Neural cell (in vitro differentiated cells): ENCODE results near the gene ARF5. TPM values are rescaled to one million over a fixed set of nuclear protein-coding genes. Genes with fewer than 3 reads are reported as not detected.

Source experiments
- H2AFZ ChIP-seq: fragments of 200-600, 300-800 bp; sonication (generic), shearing (Covaris generic); 2 replicates; pipeline ENCODE4 v1.6.0; 2014; ENCODE audit warnings: low read depth, mild to moderate bottlenecking, antibody characterized with exemption, low read length, moderate library complexity
- H3F3A ChIP-seq: fragments of 200-600 bp; shearing (Covaris generic); 2 replicates; pipeline ENCODE4 v1.6.1; 2016; ENCODE audit warnings: mild to moderate bottlenecking, moderate library complexity, mixed read lengths, antibody characterized with exemption, low read length; ENCODE audit not compliant: insufficient read depth, poor library complexity, severe bottlenecking
- H3K27ac ChIP-seq: fragments of 200-600, 300-800 bp; sonication (generic), shearing (Covaris generic); 2 replicates; pipeline ENCODE4 v1.5.1; 2014; ENCODE audit warnings: mild to moderate bottlenecking, low read length, moderate library complexity
- H3K27me3 ChIP-seq: fragments of 300-800, 200-600 bp; sonication (generic), shearing (Covaris generic); 2 replicates; pipeline ENCODE4 v1.6.0; 2014; ENCODE audit warnings: mild to moderate bottlenecking, low read depth, low read length, moderate library complexity; ENCODE audit not compliant: insufficient read depth
- H3K36me3 ChIP-seq: fragments of 300-800, 200-600 bp; sonication (generic), shearing (Covaris generic); 2 replicates; pipeline ENCODE4 v1.5.1; 2014; ENCODE audit warnings: mild to moderate bottlenecking, antibody characterized with exemption, low read length, moderate library complexity; ENCODE audit not compliant: insufficient read depth
- H3K4me2 ChIP-seq: fragments of 300-800, 200-600 bp; sonication (generic), shearing (Covaris generic); 2 replicates; pipeline ENCODE4 v1.6.0; 2014; ENCODE audit warnings: mild to moderate bottlenecking, low read length
- H3K4me3 ChIP-seq: fragments of 300-800, 200-600 bp; sonication (generic), shearing (Covaris generic); 2 replicates; pipeline ENCODE4 v1.5.1; 2014; ENCODE audit warnings: mild to moderate bottlenecking, low read length, moderate library complexity
- H3K79me2 ChIP-seq: fragments of 200-600 bp; shearing (Covaris generic); replicated peaks from 2 replicates; pipeline ENCODE4 v1.6.0; 2014; ENCODE audit warnings: mild to moderate bottlenecking, low read length, moderate library complexity; ENCODE audit not compliant: insufficient read depth
- H3K9ac ChIP-seq: fragments of 300-800, 200-600 bp; sonication (generic), shearing (Covaris generic); 2 replicates; pipeline ENCODE4 v1.6.1; 2016; ENCODE audit warnings: mild to moderate bottlenecking, low read length, mixed read lengths
- H3K9me2 ChIP-seq: fragments of 200-600 bp; shearing (Covaris generic); 2 replicates; pipeline ENCODE4 v1.6.1; 2016; ENCODE audit warnings: mild to moderate bottlenecking, low read length, mixed read lengths; ENCODE audit not compliant: insufficient read depth
- H3K9me3 ChIP-seq: fragments of 200-600, 300-800 bp; sonication (generic), shearing (Covaris generic); 2 replicates; pipeline ENCODE4 v1.6.1; 2016; ENCODE audit warnings: mild to moderate bottlenecking, mixed run types, low read length, moderate library complexity, mixed read lengths
- H4K20me1 ChIP-seq: fragments of 200-600 bp; shearing (Covaris generic); 2 replicates; pipeline ENCODE4 v1.6.1; 2016; ENCODE audit warnings: mild to moderate bottlenecking, mixed run types; ENCODE audit not compliant: insufficient read depth
- EP300 ChIP-seq: fragments of 450-650 bp; conservative IDR thresholded peaks from 2 replicates; pipeline ENCODE4 v1.6.1; 2014; ENCODE audit warnings: antibody characterized with exemption, mild to moderate bottlenecking, moderate library complexity; ENCODE audit not compliant: poor library complexity, severe bottlenecking
- EZH2 ChIP-seq: fragments of 200-600, 300-800 bp; shearing (Covaris generic), sonication (generic); IDR thresholded peaks from 2 replicates; pipeline ENCODE4 v1.6.1; 2014; ENCODE audit warnings: antibody characterized with exemption, low read length, borderline replicate concordance, mild to moderate bottlenecking; ENCODE audit not compliant: insufficient read depth, poor library complexity, severe bottlenecking
- MXI1 ChIP-seq: fragments of 450-650 bp; conservative IDR thresholded peaks from 2 replicates; pipeline ENCODE4 v1.6.1; 2014; ENCODE audit warnings: antibody characterized with exemption, mild to moderate bottlenecking; ENCODE audit not compliant: poor library complexity, severe bottlenecking
- POLR2AphosphoS5 ChIP-seq: IDR thresholded peaks from 2 replicates; pipeline ENCODE4 v1.6.1; 2012
- RAD21 ChIP-seq: fragments of 450-650 bp; conservative IDR thresholded peaks from 2 replicates; pipeline ENCODE4 v1.6.1; 2014; ENCODE audit warnings: antibody characterized with exemption, mild to moderate bottlenecking, moderate library complexity
- SMC3 ChIP-seq: fragments of 450-650 bp; conservative IDR thresholded peaks from 2 replicates; pipeline ENCODE4 v1.6.1; 2014; ENCODE audit warnings: antibody characterized with exemption, mild to moderate bottlenecking, moderate library complexity; ENCODE audit not compliant: poor library complexity
- TAF1 ChIP-seq: IDR thresholded peaks from 2 replicates; pipeline ENCODE4 v1.6.1; 2012; ENCODE audit warnings: low read depth
- polyA plus RNA-seq: library from polyadenylated mRNA; depleted of rRNA; stranded (reverse); fragments of >200 nt; gene quantifications from 2 replicates; pipeline ENCODE4 v1.2.3, GENCODE V29; 2014
- TF ChIP-seq, protein P1 (sequence below): IDR thresholded peaks from 2 replicates; pipeline ENCODE4 v1.6.1; 2012; ENCODE audit warnings: borderline replicate concordance
- TF ChIP-seq, protein P2 (sequence below): fragments of 450-650 bp; IDR thresholded peaks from 2 replicates; pipeline ENCODE4 v1.5.1; 2014; ENCODE audit warnings: antibody characterized with exemption, mild to moderate bottlenecking, moderate library complexity; ENCODE audit not compliant: poor library complexity, severe bottlenecking

ARF5 gene
- polyA plus RNA-seq, 1 donor from 2014 or later = 582 TPM

DNA sequence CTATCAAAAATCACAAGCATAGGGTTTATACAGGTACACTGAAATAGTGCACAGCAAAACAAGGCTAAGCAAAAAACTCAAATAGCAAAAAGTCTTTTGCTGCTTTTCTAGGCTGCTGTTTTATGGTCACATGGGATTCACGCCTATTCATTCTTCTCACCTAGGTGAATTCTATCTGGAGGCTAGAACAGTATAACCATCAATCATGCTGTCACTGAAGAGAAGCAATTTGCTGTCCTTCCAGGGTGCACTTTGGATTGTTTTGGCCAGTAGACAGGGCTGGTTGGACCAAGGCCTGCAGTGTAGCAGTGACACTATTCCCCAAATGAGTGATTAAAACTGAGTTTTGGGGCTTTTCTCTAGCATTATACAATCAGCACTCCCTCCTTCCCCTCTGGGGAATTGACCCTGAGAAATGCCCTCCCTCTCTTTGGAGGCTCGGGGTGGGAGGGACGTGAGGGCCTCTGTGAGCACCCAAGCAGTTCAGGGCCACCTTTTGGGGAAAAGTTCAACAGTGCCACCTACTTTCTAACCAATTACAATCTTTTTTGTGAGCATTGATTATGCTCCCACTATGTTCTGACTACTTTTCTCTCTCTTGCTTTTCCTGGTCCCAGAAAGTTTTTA is 47.6 kb downstream of the ARF5 start:
- H3K9ac ChIP-seq = no peak overlapping the region
- no peaks in the 10 kb centered on the region for H3K9me2 ChIP-seq
- TF ChIP-seq RAD21 (no peak), SMC3 (no peak), TAF1 (no peak), EP300 (no peak), MXI1 (no peak), EZH2 (no peak), POLR2AphosphoS5 (no peak)
- TF ChIP-seq, protein P1, sequence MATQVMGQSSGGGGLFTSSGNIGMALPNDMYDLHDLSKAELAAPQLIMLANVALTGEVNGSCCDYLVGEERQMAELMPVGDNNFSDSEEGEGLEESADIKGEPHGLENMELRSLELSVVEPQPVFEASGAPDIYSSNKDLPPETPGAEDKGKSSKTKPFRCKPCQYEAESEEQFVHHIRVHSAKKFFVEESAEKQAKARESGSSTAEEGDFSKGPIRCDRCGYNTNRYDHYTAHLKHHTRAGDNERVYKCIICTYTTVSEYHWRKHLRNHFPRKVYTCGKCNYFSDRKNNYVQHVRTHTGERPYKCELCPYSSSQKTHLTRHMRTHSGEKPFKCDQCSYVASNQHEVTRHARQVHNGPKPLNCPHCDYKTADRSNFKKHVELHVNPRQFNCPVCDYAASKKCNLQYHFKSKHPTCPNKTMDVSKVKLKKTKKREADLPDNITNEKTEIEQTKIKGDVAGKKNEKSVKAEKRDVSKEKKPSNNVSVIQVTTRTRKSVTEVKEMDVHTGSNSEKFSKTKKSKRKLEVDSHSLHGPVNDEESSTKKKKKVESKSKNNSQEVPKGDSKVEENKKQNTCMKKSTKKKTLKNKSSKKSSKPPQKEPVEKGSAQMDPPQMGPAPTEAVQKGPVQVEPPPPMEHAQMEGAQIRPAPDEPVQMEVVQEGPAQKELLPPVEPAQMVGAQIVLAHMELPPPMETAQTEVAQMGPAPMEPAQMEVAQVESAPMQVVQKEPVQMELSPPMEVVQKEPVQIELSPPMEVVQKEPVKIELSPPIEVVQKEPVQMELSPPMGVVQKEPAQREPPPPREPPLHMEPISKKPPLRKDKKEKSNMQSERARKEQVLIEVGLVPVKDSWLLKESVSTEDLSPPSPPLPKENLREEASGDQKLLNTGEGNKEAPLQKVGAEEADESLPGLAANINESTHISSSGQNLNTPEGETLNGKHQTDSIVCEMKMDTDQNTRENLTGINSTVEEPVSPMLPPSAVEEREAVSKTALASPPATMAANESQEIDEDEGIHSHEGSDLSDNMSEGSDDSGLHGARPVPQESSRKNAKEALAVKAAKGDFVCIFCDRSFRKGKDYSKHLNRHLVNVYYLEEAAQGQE = no peak
- TF ChIP-seq, protein P2, sequence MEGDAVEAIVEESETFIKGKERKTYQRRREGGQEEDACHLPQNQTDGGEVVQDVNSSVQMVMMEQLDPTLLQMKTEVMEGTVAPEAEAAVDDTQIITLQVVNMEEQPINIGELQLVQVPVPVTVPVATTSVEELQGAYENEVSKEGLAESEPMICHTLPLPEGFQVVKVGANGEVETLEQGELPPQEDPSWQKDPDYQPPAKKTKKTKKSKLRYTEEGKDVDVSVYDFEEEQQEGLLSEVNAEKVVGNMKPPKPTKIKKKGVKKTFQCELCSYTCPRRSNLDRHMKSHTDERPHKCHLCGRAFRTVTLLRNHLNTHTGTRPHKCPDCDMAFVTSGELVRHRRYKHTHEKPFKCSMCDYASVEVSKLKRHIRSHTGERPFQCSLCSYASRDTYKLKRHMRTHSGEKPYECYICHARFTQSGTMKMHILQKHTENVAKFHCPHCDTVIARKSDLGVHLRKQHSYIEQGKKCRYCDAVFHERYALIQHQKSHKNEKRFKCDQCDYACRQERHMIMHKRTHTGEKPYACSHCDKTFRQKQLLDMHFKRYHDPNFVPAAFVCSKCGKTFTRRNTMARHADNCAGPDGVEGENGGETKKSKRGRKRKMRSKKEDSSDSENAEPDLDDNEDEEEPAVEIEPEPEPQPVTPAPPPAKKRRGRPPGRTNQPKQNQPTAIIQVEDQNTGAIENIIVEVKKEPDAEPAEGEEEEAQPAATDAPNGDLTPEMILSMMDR = no peak
- no peak overlapping the region for H3K4me2 ChIP-seq
- no peaks in the 10 kb centered on the region for H4K20me1 ChIP-seq
- no peak overlapping the region for H3K4me3 ChIP-seq
- H3K9me3 ChIP-seq = no peaks in the 10 kb centered on the region
- H2AFZ ChIP-seq = no peak overlapping the region
- no peak overlapping the region for H3K27ac ChIP-seq
- H3K27me3 ChIP-seq = no peaks in the 10 kb centered on the region
- H3K36me3 ChIP-seq = no peaks in the 10 kb centered on the region
- H3K79me2 ChIP-seq = no peaks in the 10 kb centered on the region
- H3F3A ChIP-seq = no peaks in the 10 kb centered on the region

DNA sequence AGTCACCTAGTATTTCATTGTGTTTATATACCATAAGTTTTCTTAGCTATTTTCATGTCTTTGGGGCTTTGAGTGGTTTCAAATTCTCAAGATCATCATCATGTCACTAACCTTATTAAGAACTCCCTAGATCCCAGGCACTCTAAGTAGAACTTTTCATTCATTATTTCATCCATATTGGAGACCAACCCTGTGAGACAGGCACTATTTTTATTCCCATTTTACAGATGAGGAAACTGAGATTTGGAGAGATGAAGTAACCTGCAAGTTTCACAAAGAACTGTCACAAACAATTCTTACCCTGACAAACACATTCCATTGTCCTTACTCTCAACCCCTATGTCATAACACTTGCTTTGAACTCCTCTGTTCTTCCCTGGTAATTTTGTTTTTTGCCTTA is 50.0 kb downstream of the ARF5 start:
- no peak for TF ChIP-seq EP300
- Histone ChIP-seq H3K79me2 (no peaks in the 10 kb centered on the region), H3K27ac (no peak overlapping the region), H4K20me1 (no peaks in the 10 kb centered on the region), H3K4me3 (no peak overlapping the region), H2AFZ (no peak overlapping the region), H3K9me2 (no peaks in the 10 kb centered on the region), H3K27me3 (no peaks in the 10 kb centered on the region), H3K4me2 (no peak overlapping the region), H3K9ac (no peak overlapping the region), H3K36me3 (no peaks in the 10 kb centered on the region), H3F3A (no peaks in the 10 kb centered on the region), H3K9me3 (no peaks in the 10 kb centered on the region)

Other genes starting within 250 kb of the ARF5 start
- gene ZNF800, start 195.7 kb upstream of the ARF5 start, polyA plus RNA-seq = 3.6 and 4.2 TPM in 2 replicates
- 6.6 and 9.8 TPM in 2 replicates for gene GCC1, start 2.8 kb upstream of the ARF5 start, polyA plus RNA-seq
- 5.0 and 6.6 TPM in 2 replicates for gene FSCN3, start 5.3 kb downstream of the ARF5 start, polyA plus RNA-seq
- gene PAX4, start 29.7 kb downstream of the ARF5 start, polyA plus RNA-seq = not detected in 2 replicates
- 37.4 and 42.0 TPM in 2 replicates for gene SND1, start 63.8 kb downstream of the ARF5 start, polyA plus RNA-seq